GM19240 (cell line): ENCODE data around the gene IL18BP.

Experiments used
- DNase-seq: peaks from one replicate; pipeline ENCODE4 v3.0.0; 2011; ENCODE audit warnings: low spot score; ENCODE audit not compliant: insufficient read length

IL18BP gene

DNA sequence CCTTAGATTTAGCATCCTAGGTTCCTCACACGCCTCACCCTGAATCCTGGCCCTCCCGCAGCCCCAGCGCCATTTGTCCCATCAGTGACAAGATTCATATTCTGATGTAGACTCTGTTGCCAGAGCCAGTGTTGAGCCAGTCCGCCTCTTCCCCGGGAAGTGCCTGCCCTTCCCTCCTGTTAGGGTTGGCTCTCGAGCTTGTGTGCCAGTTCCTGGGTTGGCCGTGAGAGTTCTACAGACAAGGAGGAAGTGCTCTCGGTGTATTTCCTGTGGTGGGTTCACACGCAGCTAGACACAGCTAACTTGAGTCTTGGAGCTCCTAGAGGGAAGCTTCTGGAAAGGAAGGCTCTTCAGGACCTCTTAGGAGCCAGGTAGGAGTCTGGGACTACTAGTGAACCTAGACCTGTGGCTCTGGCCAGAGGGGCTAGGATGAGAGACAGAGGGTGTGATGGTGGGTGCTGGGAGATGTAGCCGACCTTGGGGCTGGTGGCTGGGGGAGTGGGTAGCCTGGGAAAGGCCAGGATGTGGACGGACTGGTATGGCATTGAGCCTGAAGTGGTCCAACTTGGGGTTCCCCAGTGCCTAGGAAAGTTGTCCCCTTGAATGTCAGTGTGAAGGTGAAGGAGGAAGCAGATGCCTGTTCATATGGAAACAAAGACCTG, at the start of gene IL18BP:
TSS of gene IL18BP (plus strand) at position 261 of the 662 bp plus-strand sequence. CDS start 1,076 bp downstream, outside the sequence.
- peak; percentile 41 for DNase-seq

DNA sequence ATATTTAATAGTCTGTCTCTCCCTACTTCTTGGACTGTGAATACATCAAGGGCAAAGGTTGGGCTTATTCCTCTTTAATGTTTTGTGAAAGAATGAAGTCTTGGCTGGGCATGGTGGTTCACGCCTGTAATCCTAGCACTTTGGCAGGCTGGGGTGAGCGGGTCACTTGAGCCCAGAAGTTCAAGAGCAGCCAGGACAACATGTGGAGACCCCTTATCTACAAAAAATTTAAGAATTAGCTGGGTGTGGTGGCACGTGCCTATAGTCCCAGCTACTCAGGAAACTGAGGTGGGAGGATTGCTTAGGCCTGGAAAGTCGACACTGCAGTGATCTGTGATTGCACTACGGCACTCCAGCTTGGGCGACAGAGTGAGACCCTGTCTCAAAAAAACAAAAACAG, 49.7 kb upstream of the IL18BP start:
- no peak for DNase-seq

GRCh38 chr11:71951741-71952310, 46.9 kb upstream of the IL18BP start:
- DNase-seq = no peak

GRCh38 chr11:71955898-71956456, 42.7 kb upstream of the IL18BP start:
- no peak for DNase-seq

GRCh38 chr11:71962428-71963038, 36.2 kb upstream of the IL18BP start:
- no peak for DNase-seq

- no peak for DNase-seq
Measured at GRCh38 chr11:71963468-71963867, 35.2 kb upstream of the IL18BP start.

GRCh38 chr11:71964641-71965040, 34.1 kb upstream of the IL18BP start:
- DNase-seq = no peak

- DNase-seq = no peak
Measured at GRCh38 chr11:71971680-71972079, 27.0 kb upstream of the IL18BP start.

DNA sequence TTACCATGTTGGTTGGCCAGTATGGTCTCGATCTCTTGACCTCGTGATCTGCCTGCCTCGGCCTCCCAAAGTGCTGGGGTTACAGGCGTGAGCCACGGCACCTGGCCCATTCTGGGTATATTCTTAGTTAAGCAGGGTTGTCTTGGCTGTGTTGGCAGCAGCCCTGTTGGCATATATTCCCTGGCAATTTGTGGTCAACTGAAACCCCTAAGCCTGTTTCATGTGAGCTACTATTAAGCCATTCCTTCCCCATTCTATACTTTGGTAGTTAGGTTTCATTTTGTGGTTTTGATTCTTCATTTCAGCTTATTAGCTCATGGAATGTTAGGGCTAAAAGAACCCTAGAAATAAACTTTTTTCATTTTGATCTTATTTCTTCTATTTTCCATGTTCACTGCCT, 22.2 kb upstream of the IL18BP start:
- DNase-seq = no peak

GRCh38 chr11:71977090-71977489, 21.6 kb upstream of the IL18BP start:
- no peak for DNase-seq

DNA sequence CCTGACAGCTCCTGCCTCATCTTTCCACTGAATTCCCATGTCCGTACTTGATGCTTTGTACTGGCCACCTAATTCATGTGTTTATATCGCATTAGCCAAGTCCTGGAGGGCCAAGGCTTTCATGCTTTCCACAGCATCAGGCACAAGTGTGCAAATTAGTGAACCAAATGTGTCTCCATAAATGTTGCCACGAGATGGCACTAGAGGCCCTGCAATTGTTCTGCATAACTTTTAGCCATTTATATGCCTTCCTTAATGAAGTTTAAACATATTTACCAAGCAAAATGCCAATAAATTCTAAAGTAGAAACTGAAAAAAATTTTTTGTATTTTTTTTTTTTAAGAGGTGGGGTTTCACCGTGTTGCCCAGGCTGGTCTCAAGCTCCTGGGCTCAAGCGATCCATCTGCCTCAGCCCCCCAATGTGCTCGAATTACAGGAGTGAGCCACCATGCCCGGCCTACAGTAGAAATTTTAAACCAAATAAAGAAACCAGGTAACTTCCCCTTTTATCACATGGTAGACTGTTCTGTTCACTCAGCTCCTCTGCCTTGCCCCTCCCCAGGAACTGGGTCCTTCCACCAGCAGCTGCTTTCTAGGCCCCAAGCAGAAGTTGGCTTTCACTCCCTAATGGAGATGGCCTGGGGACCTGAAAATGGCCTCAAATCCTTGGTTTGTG, 20.8 kb upstream of the IL18BP start:
- DNase-seq = no peak

- no peak for DNase-seq
Measured at GRCh38 chr11:71979094-71979493, 19.6 kb upstream of the IL18BP start.

GRCh38 chr11:71979602-71980001, 19.1 kb upstream of the IL18BP start:
- no peak for DNase-seq

GRCh38 chr11:71986131-71986530, 12.6 kb upstream of the IL18BP start:
- DNase-seq = no peak

GRCh38 chr11:71987521-71987920, 11.2 kb upstream of the IL18BP start:
- no peak for DNase-seq

- DNase-seq = no peak
Measured at GRCh38 chr11:71988050-71988449, 10.7 kb upstream of the IL18BP start.

DNA sequence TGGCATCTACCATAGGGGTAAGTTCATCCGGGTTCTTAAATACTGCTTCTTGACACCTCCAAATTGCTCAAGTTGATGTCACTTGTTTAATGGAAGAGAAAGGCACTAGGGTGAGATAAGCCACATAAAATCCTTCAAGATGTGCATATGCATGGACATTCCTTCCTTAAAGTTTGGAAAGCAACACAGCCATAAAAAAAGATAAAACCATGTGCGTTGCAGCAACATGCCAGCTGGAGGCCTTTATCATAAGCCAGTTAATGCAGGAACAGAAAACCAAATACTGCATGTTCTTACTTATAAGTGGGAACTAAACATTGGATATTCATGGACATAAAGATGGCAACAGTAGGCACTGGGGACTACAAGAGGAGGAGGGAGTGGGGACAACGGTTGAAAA, 8.0 kb upstream of the IL18BP start:
- DNase-seq = no peak

GRCh38 chr11:71991494-71991893, 7.2 kb upstream of the IL18BP start:
- DNase-seq = peak; percentile 29

DNA sequence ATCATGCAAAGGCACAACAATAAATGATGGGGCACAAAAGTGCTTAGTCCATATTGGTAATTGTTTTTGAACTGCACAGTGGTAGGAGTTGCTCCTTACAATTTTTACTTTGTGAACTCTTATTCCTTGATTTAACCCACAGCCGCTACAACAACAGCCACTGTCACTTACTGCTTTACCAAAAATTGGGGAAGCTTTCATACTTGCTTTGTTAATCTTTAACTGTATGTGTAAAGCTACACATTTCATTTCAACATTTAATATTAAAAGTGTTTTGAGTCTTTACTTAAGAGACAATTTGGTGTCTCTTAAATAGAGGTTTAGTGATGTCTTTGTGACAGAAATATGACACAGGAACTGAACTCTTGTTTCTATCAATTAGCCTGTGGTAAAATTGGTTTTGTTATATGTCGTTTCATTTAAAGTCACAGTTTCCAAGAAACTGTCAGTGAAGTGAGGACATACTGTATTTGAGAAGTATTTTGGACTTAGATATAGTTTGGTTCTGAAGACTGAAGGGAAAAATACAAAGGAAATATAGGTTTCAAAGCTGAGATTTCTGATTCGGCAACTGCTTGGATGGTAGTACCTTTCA, 6.5 kb upstream of the IL18BP start:
- no peak for DNase-seq

GRCh38 chr11:71994786-71995185, 3.9 kb upstream of the IL18BP start:
- no peak for DNase-seq

GRCh38 chr11:71995726-71996291, 2.9 kb upstream of the IL18BP start:
- DNase-seq = no peak
